Hepatocyte (in vitro differentiated cells): ENCODE data around the gene PRAMEF5. TPM values are rescaled to one million over a fixed set of nuclear protein-coding genes. Genes with fewer than 3 reads are reported as not detected.
"Not testable (repeated sequence)": the region's sequence is repeated elsewhere in the genome, so short reads cannot be mapped to it uniquely, and the experiment has no call there.

Experiments
- DNase-seq: peaks from one replicate; pipeline ENCODE4 v3.0.0-alpha.2; 2016; ENCODE audit warnings: low spot score
- H2AFZ ChIP-seq: fragments of 200-600 bp; sonication (generic); 2 replicates; pipeline ENCODE4 v1.6.0; 2016; ENCODE audit warnings: antibody characterized with exemption, mild to moderate bottlenecking
- H3K27ac ChIP-seq: fragments of 200-600 bp; sonication (generic); 2 replicates; pipeline ENCODE4 v1.5.1; 2016; ENCODE audit warnings: mild to moderate bottlenecking
- H3K27me3 ChIP-seq: fragments of 200-600 bp; sonication (generic); 2 replicates; pipeline ENCODE4 v1.6.1; 2016
- H3K36me3 ChIP-seq: fragments of 200-600 bp; sonication (generic); replicated peaks from 2 replicates; pipeline ENCODE4 v1.5.1; 2016; ENCODE audit warnings: low read depth; ENCODE audit not compliant: insufficient read depth
- H3K4me1 ChIP-seq: fragments of 200-600 bp; sonication (generic); 2 replicates; pipeline ENCODE4 v1.5.1; 2016; ENCODE audit warnings: mild to moderate bottlenecking, moderate library complexity; ENCODE audit not compliant: insufficient read depth
- H3K4me2 ChIP-seq: fragments of 200-600 bp; sonication (generic); 2 replicates; pipeline ENCODE4 v1.6.0; 2016
- H3K4me3 ChIP-seq: fragments of 200-600 bp; sonication (generic); 2 replicates; pipeline ENCODE4 v1.5.1; 2016; ENCODE audit warnings: mild to moderate bottlenecking
- H3K79me2 ChIP-seq: fragments of 200-600 bp; sonication (generic); 2 replicates; pipeline ENCODE4 v1.6.0; 2017; ENCODE audit warnings: mild to moderate bottlenecking
- H3K9me2 ChIP-seq: fragments of 200-600 bp; sonication (generic); replicated peaks from 2 replicates; pipeline ENCODE4 v1.6.0; 2017; ENCODE audit warnings: mild to moderate bottlenecking; ENCODE audit not compliant: insufficient read depth
- H3K9me3 ChIP-seq: fragments of 200-600 bp; sonication (generic); 2 replicates; pipeline ENCODE4 v1.5.1; 2016; ENCODE audit warnings: low read depth, mild to moderate bottlenecking
- H4K20me1 ChIP-seq: fragments of 200-600 bp; sonication (generic); 2 replicates; pipeline ENCODE4 v1.6.0; 2016; ENCODE audit warnings: mild to moderate bottlenecking; ENCODE audit not compliant: insufficient read depth, poor library complexity, severe bottlenecking
- WGBS: methylation state at CpG from one replicate; pipeline ENCODE4 v1.1.6; 2016; ENCODE audit warnings: low lambda C conversion rate; ENCODE audit errors: missing lambda C conversion rate; 5-methylcytosine and 5-hydroxymethylcytosine counted together
- polyA plus RNA-seq: library from polyadenylated mRNA; unstranded; fragments of >200 nt; fragmentation: Nextera tagmentation; extraction: Ambion mirVana; gene quantifications from 2 replicates; pipeline ENCODE4 v1.2.1, GENCODE V29; 2016
- small RNA-seq: library from RNA; depleted of rRNA; stranded (forward); fragments of <200 nt; gene quantifications from one replicate; pipeline ENCODE3, GENCODE V24; 2014
- total RNA-seq: library from RNA; depleted of rRNA; stranded (reverse); fragments of >200 nt; gene quantifications from 2 replicates; pipeline ENCODE4 v1.2.3, GENCODE V29; 2014

Gene PRAMEF5
- total and polyA plus RNA-seq, 2 experiments from 2014 or later, result not detected

DNA sequence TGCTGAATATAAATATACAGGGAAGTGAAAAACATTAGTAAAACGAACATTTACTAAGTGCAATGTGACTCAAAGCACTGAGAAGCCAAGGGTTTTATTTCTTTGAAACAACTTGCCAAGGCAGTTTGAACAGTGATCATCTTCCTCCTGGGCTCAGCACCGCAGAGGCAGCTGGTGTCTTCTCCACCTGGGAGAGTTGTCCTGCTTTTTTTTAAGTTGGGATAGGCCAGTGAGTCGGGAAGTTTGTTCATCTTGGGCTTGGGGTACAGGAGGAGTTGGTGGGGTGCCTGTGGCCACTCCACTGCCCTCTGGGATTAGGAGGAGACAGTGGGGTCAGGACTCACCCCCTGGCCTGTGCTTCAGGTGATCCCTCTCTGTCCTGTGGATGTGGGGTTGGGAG, 35.0 kb downstream of the PRAMEF5 start:
- H3K4me3 ChIP-seq, H3K9me3 ChIP-seq, H2AFZ ChIP-seq, H3K79me2 ChIP-seq, H3K27ac ChIP-seq, H3K36me3 ChIP-seq, DNase-seq, H3K4me2 ChIP-seq, H3K9me2 ChIP-seq, H3K4me1 ChIP-seq, H3K27me3 ChIP-seq, H4K20me1 ChIP-seq: not testable (repeated sequence)
- WGBS, result 61% methylated on average over 3 of the region's 3 CpGs

DNA sequence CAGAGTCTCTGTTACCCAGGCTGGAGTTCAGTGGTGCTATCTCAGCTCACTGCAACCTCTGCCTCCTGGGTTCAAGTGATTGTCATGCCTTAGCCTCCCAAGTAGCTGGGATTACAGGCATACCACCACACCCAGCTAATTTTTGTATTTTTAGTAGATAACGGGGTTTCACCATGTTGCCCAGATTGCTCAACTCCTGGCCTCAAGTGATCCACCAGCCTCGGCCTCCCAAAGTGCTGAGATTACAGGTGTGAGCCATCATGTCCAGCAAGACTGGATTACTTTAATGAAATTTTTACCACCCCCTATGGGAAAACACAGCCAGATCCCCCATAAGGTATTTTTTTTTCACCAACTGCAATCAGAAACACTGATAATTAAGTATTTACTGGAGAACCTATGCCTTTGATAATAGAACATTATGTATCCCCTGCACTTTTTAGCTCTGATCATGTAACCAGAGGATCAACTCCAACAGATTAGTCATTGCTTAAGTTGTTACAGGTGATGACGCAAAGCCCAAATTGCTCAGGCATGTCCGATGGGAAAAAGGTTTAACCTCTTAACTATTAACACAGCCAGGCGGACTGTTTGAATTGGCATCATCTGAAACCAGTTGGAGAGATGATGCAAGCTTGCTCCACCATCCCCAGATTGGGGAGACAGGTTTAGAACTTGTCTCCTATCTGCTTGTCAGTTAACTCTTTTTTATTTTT, 43.4 kb downstream of the PRAMEF5 start:
- not testable (repeated sequence) for H3K9me2 ChIP-seq, H3K36me3 ChIP-seq, H3K4me2 ChIP-seq, H3K27ac ChIP-seq, H4K20me1 ChIP-seq, H3K27me3 ChIP-seq, H2AFZ ChIP-seq, H3K79me2 ChIP-seq, DNase-seq, H3K4me1 ChIP-seq, H3K9me3 ChIP-seq, H3K4me3 ChIP-seq
- 81% methylated on average over 2 of the region's 5 CpGs for WGBS

DNA sequence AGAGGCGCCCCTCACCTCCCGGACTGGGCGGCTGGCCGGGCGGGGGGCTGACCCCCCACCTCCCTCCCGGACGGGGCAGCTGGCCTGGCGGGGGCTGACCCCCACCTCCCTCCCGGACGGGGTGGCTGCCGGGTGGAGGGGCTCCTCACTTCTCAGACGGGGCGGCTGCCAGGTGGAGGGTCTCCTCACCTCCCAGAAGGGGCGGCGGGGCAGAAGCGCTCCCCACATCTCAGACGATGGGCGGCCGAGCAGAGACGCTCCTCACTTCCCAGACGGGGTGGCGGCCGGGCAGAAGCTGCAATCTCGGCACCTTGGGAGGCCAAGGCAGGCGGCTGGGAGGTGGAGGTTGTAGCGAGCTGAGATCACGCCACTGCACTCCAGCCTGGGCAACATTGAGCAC, 44.7 kb downstream of the PRAMEF5 start:
- H3K9me3 ChIP-seq, H3K4me1 ChIP-seq, H3K27me3 ChIP-seq, H3K27ac ChIP-seq, DNase-seq, H3K4me3 ChIP-seq, H3K9me2 ChIP-seq, H4K20me1 ChIP-seq, H3K79me2 ChIP-seq, H3K36me3 ChIP-seq, H2AFZ ChIP-seq, H3K4me2 ChIP-seq: not testable (repeated sequence)
- 97% methylated on average over 6 of the region's 27 CpGs for WGBS

DNA sequence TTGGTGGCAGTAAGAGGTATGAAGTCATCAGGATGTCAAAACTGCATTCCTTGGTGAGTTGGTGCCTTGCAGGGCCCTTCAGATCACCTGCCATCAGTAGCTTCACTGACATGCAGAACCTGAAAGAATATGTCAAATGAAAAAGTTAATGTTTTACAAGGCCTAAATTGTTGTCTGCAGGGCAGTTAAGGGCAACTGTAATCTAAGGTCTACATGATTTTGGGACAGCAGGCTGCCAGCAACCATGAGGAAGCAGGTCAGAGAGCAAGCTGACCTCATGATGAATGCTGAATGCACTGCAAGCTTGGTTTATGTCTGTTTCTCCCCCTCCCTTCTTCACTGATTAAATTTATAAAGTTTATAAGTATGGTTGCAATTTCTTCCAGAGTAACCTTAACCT, 48.2 kb downstream of the PRAMEF5 start:
- not testable (repeated sequence) for H3K4me2 ChIP-seq, DNase-seq, H3K4me3 ChIP-seq, H3K4me1 ChIP-seq, H3K27ac ChIP-seq, H2AFZ ChIP-seq, H3K9me3 ChIP-seq, H3K79me2 ChIP-seq, H4K20me1 ChIP-seq, H3K36me3 ChIP-seq, H3K9me2 ChIP-seq, H3K27me3 ChIP-seq

DNA sequence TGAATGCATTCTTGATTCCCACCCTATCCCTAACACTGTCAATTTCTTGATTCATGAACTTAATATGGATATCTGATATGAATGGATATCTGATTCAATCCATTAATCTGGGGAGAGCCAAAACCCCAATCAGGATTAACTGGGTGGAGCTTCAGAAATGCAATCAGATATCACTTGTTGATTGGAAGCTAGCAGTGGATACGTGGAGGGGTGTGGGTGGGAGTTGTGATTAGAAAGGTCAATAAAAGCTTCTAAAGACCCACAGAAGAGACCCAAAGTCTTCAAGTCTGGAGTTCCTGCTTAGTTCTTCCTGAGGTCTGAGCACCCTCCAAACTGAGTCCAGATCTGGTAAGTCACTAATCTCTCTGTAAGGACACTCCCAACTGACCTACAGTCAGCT, 49.2 kb downstream of the PRAMEF5 start, which contains the start of gene PRAMEF33:
Gene PRAMEF33, plus strand, starts transcription at position 301 of the 400 bp plus-strand sequence. CDS start 2,416 bp downstream, outside the sequence.
- H2AFZ ChIP-seq, H3K9me3 ChIP-seq, H4K20me1 ChIP-seq, H3K4me2 ChIP-seq, H3K27me3 ChIP-seq, H3K79me2 ChIP-seq, H3K27ac ChIP-seq, H3K4me1 ChIP-seq, H3K9me2 ChIP-seq, DNase-seq, H3K4me3 ChIP-seq, H3K36me3 ChIP-seq: not testable (repeated sequence)
- no CpG with 5 or more reads among the region's 1 CpG for WGBS

Small RNA genes lying within 50 kb of the gene (small RNA-seq; reads per million reads assigned to genes)
- gene RNU6-771P, result not detected

Other genes starting within 250 kb of the PRAMEF5 start
- gene PRAMEF27, start 197.6 kb upstream of the PRAMEF5 start, total RNA-seq, result not detected in 2 replicates
- gene PRAMEF27, start 197.6 kb upstream of the PRAMEF5 start, polyA plus RNA-seq, result not detected in 2 replicates
- gene HNRNPCL3, start 193.4 kb upstream of the PRAMEF5 start, total RNA-seq, result not detected in 2 replicates
- gene HNRNPCL3, start 193.4 kb upstream of the PRAMEF5 start, polyA plus RNA-seq, result not detected in 2 replicates
- not detected in 2 replicates for gene PRAMEF25, start 183.4 kb upstream of the PRAMEF5 start, total RNA-seq
- not detected in 2 replicates for gene PRAMEF25, start 183.4 kb upstream of the PRAMEF5 start, polyA plus RNA-seq
- not detected in 2 replicates for gene HNRNPCL2, start 137.3 kb upstream of the PRAMEF5 start, total RNA-seq
- not detected in 2 replicates for gene HNRNPCL2, start 137.3 kb upstream of the PRAMEF5 start, polyA plus RNA-seq
- not detected in 2 replicates for gene PRAMEF26, start 98.2 kb upstream of the PRAMEF5 start, total RNA-seq
- not detected in 2 replicates for gene PRAMEF26, start 98.2 kb upstream of the PRAMEF5 start, polyA plus RNA-seq
- gene HNRNPCL4, start 88.6 kb upstream of the PRAMEF5 start, total RNA-seq, result not detected in 2 replicates
- not detected in 2 replicates for gene HNRNPCL4, start 88.6 kb upstream of the PRAMEF5 start, polyA plus RNA-seq
- gene PRAMEF9, start 82.3 kb upstream of the PRAMEF5 start, total RNA-seq, result not detected in 2 replicates
- not detected in 2 replicates for gene PRAMEF9, start 82.3 kb upstream of the PRAMEF5 start, polyA plus RNA-seq
- gene PRAMEF13, start 52.8 kb upstream of the PRAMEF5 start, total RNA-seq, result not detected in 2 replicates
- not detected in 2 replicates for gene PRAMEF13, start 52.8 kb upstream of the PRAMEF5 start, polyA plus RNA-seq
- gene PRAMEF18, start 28.0 kb upstream of the PRAMEF5 start, total RNA-seq, result not detected in 2 replicates
- gene PRAMEF18, start 28.0 kb upstream of the PRAMEF5 start, polyA plus RNA-seq, result not detected in 2 replicates
- gene PRAMEF8, start 30.9 kb downstream of the PRAMEF5 start, total RNA-seq, result not detected in 2 replicates
- gene PRAMEF8, start 30.9 kb downstream of the PRAMEF5 start, polyA plus RNA-seq, result not detected in 2 replicates
- gene PRAMEF33, start 49.3 kb downstream of the PRAMEF5 start, total RNA-seq, result not detected in 2 replicates
- gene PRAMEF33, start 49.3 kb downstream of the PRAMEF5 start, polyA plus RNA-seq, result not detected in 2 replicates
- gene PRAMEF15, start 61.4 kb downstream of the PRAMEF5 start, total RNA-seq, result not detected in 2 replicates
- gene PRAMEF15, start 61.4 kb downstream of the PRAMEF5 start, polyA plus RNA-seq, result not detected in 2 replicates
- not detected in 2 replicates for gene PRAMEF14, start 92.9 kb downstream of the PRAMEF5 start, total RNA-seq
- gene PRAMEF14, start 92.9 kb downstream of the PRAMEF5 start, polyA plus RNA-seq, result not detected in 2 replicates
- gene PRAMEF19, start 117.7 kb downstream of the PRAMEF5 start, total RNA-seq, result not detected in 2 replicates
- not detected in 2 replicates for gene PRAMEF19, start 117.7 kb downstream of the PRAMEF5 start, polyA plus RNA-seq
- not detected in 2 replicates for gene PRAMEF17, start 135.4 kb downstream of the PRAMEF5 start, total RNA-seq
- gene PRAMEF17, start 135.4 kb downstream of the PRAMEF5 start, polyA plus RNA-seq, result not detected in 2 replicates
- gene PRAMEF20, start 156.3 kb downstream of the PRAMEF5 start, total RNA-seq, result not detected in 2 replicates
- not detected in 2 replicates for gene PRAMEF20, start 156.3 kb downstream of the PRAMEF5 start, polyA plus RNA-seq